Epidermal melanocyte (primary cell): ENCODE results near the gene MCTP2.

Source experiments
- DNase-seq: peaks from one replicate; pipeline ENCODE4 v3.0.0; 2011; ENCODE audit warnings: low spot score; ENCODE audit not compliant: insufficient read length

MCTP2 gene

DNA sequence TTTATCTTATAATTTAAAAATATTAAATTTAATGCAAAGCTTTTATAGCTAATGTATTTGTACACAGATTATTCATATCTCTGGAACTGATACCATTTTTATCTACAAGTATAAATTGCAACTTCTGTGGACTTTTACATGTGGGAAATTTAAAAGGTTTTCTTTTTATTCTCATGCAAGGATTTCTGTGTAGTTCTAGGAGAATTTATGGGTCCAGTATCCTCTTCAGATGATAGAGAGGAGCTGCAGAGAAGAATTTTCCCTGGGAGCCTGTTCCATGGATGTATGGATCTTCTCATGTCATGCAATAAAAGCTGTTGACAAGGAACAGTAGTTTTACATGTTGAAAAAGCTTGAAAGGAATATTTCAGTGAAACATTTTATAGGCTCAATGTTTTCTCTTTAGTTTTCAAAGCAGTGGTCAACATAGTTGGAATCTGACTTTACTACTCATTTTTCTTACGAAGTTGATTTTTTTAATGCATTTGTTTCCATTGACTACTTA lies 119.7 kb downstream of the MCTP2 start:
- no peak for DNase-seq

DNA sequence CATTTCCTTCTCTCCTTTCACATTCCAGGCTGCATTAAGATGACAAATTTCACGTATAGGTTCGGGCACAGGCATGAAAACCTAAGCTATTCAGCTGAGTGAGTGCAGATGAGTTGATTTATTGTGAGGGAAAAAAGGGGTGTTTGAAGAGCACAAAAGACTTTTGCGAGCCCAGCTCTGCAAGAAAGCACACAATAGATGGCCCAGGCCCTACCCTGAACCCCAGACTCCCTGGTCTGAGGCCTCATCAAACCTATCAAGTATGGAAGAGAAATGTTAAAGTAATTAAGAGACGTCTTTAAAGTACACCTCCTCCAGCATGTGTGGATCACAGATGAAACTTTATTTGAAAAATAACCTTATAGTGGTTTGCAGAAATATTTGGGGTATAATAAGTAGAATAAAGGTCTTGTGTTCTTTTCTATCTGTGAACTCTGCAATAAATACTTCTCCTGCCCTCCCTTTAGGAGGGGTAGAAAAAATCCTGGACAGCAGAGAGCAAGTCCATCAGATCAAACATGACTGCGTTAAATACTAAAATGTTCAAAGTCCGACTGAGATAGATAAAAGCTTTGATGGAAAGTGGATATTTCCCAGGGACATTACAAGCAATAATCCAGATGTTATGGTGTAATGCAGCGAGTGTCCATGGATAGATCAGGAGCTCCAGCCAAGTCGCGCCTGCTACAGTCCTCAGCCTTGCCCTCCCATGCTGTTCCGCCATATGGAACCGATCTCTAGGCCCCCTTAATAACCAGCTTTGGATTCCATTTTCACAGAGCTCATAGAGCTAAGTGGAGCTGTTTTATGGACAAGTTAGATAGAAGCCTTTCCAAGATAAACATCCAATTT lies 121.5 kb downstream of the MCTP2 start:
- DNase-seq, result no peak

DNA sequence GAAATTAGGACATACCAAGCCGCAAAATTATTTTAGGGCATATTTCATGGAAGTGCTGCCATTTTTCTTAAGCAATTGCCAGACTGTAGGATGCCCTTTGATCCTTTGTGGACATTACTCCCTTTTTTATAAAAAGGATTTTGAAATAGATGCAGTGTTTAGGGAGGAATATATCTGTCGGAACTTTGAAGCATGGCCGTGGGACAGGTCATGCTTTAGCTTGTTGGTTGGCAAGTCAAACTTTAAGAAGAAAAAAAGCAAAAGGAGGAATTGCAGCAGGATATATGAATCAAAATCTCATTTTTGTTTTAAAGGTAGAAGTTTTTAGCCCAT lies 122.1 kb downstream of the MCTP2 start:
- no peak for DNase-seq

DNA sequence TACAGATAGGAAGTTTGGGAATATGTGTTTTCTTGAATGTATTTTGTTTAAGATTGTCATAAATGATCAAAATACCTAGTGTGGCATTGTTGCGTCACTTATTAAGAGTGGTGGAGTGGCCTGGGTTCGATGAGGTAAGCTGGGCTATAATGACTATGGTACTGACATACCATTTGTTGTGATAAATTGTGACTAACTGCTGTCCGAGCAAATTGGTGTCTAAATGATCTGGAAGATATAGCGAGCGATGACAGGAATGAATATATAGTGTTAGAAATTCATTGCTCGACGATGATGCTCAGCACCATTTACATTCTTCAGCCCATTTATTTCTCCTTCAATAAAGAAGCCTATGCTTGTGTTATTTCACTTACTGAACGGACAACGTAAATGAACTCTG lies 123.3 kb downstream of the MCTP2 start:
- no peak for DNase-seq

DNA sequence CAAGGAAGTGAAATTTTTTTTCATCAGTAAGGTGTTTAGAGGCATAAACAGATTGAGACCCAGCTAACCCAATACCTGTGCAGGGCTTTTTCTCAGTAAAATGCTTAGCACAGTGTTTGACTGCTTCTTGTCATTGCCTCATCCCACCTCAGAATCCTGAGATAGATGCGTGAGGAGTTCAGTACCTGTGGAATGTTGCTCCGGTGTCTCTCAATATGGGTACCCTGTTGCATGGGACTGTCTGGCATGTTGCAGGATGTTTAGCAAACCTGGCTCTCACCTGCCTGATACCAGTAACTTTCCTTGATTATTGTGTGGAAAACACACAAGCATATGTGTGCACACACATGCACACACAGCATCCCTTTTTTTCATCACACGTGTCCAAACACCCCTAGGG lies 128.4 kb downstream of the MCTP2 start:
- no peak for DNase-seq

DNA sequence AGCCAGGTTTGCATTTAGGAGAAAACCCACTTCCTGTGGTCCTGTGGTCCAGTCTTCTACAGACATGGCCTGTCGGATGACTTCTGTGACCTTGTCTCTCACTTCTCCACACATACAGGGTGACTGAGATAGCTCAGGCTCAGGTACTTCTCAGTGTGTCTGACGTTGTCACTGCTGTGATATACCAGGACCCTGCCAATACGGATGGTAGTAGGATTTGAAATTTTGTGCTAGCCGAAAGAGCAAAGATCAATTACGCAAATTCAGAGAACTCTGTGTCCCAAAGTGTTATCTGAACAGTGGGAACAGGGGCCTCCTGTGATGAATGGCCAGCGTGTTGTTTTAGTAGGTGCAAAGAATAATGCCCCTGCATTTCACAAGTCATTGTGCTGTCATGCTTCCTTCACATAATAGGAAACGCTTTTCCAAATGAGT lies 128.9 kb downstream of the MCTP2 start:
- DNase-seq, result no peak

DNA sequence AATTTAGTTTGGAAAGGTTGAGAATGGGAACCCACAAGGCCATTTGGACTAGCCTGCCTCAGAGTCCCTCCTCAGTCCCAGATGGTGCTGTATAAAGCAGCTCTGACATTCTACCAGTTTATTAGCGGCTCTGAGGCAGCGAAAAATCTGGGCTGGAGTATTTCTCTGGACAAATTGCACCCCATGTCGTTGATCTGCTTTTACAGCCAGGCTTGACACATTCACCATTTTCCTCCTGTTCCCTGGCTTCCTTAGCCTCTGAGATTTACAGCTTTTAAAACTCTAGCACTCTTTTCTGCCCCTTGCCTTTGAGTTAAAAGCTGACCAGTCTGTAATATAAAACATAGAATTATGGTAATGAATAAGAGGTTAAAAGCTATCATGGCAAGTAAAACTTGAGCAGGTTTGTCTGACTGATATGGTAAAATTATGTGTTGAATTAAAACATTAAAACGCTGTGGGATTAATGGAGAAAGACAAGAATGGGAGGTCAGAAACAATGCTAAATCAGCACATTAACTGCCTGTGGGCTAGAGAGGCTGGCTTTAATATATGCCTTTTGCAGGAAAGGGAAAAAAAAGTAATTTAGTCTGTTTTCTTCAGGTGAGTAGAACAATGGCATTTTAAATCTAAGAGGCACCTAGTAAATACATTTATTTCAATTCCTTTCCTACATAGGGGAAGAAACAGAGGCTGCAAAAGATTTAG lies 131.2 kb downstream of the MCTP2 start:
- no peak for DNase-seq

DNA sequence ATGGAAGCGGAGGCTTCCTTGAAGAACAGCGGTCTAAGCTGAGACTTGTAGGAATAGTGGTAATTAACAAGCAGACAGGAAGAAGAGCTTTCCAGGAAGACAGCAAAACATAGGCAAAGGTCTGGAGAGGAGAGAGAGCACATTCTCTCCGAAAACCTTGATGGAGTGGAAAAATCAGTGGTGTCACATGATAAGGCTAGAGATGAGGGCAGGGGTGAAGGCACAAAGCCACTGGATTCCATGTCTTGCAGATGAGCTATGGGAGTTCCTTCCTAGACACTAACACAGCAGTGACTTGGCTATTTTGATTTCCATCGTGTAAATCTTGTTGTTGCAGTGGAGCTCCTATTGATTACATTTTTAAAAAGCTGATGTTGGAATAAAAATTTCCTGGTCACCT lies 132.0 kb downstream of the MCTP2 start:
- no peak for DNase-seq

DNA sequence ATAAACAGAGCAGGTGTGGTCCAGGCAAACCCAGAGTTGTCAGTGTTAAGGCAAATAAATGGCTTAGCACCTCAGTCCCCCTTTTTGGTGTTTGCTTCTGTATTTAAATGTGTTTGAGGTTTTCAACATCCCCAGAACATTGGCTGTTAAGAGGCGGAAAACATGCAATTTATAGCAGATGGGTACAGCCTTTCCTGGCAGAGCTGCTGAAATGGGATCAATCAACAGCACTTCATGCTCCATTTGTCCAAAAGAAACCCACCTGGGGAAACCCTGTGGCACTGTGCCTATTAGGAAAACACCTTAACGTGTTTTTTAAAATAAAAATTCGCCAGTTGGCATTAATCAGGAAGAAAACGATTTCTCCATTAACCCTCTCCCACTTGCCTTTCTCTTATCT lies 135.4 kb downstream of the MCTP2 start:
- DNase-seq, result no peak

DNA sequence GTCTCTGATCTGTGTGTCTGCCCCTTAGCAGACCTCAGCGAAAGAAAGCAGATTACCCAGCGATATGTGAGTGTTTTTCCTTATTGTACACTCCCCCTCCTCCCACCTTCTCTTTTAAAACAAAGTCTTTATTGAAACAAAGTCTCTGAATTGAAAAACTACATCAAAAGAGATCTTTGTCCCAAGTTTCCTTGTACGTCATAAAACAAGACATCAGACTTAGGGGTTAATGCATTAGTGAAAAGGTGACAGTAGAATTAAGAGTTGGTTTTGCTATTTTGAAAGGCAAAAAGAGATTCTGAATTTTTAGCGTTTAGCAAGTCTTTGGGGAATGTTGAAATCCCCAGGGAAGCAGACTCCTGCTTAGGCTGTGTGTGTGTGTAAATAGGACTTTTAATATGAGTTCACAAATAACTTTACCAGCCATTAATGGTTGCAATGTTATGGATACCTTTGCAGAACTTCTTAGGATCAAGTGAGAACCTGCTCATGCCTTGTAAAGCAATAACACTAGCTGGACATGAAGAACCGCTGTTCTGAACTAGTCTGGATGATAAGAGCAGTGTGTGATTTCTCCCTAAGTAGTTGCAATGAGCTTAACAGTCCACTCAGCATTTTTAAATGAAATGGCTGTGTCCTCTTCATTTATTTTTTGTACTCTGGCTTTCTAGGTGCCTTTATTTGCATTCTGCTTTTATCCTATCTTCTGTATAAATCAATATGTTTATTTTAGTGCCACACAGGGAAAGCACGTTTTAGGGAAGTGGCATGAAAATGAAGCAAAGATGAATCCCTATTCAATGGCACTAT lies 136.6 kb downstream of the MCTP2 start:
- no peak for DNase-seq

DNA sequence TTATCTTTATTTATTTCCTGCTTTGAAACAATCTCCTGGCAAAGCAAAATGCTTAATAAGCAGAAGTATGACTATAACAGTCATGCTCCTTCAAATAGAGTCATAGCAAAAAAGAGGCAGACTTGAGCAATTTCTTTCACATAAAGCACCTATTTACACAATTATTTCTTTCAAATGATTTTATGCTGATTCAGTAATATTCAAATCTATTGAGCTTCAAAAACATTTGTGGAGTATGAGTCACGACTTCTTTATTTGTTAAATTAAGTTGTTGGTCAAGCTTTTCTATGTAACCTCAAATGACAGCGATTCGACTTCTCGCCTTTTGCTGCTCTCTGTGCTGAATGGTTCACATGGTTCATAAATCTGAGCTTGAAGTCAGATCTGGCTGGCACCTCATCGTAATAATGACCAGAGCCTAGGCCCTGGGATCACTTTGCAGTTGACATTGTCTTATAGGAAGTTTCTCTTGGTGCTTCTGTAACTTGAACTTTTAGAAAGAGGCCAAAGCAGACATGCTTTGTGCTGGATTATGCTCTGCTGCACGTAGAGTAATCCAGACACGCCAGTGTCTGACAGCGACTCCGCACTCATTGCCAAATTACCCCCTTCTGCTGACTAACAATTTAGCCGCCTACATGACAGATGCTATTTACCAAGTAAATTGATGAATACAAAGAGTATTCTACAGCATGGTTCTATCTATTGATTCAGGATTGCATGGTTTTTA lies 139.0 kb downstream of the MCTP2 start:
- no peak for DNase-seq

DNA sequence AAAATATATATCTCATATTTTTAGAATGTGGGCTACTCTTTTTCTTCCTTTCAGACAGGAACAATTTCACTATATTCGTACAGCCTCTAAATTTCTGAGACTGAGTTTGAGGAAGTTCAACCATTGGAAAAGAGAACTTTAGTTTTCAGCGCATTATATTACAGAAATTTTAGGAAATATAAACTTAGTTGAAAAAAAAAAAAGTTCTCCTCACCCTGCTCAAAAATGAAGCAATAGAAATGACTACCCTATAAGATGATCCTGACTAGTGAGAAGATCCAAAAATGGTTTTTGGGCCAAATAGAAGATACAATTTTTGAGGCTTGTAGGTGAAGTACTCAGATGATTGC lies 139.6 kb downstream of the MCTP2 start:
- no peak for DNase-seq

DNA sequence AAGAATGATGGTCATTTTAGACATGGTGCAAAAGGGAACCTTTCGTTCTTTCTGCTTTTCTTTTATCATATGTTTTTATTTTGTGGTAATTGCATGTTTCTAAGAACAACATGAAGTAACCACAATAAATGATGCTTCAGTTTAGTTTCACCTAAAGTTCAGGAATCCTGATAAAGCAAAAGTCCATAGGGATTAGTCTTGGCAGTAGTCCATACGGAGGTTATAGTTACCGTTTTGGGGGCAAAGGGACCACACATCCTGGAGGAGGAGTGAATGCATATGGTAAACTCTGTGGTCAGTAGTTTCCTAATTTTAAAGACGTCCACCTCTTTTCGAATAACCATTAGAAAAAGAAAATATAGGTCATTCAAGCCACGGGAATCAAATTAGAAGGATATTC lies 141.5 kb downstream of the MCTP2 start:
- DNase-seq, result no peak

DNA sequence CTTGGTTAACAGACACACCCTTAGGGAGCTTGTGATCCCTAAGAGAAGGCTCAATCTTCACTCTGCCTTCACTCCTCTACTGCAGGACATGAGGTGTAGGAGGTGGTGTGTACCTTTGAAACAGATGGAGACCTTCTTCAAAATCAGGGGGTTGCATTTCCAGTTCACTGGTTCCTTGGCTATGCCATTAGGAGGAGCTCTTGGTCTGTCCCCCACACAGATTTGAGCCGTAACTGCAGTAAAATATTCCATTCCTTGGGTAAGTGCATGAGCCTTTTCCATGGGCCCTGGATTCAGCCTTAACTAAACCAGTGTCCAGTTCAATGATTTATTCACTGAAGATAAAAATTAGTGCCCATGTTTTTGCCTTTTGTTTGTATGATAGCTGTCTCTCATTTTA lies 144.6 kb downstream of the MCTP2 start:
- DNase-seq, result no peak

DNA sequence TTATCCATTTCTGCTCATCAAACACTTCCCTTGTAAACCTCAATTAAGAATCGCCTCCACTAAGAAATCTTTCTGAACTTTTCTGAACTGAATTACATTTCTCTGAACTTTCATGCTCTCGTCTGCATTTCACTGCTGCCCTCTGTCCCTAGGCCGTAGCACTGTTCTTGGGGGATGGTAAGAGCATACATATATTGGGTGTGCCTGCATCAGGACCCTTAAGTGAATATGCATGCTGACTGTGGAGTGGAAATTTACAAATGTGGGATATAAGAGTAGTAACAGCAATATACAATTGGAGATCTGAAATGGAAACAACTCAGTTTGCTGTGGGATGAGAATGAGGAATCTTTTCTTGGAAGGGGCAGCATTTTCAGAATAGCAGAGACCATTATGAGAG lies 148.6 kb downstream of the MCTP2 start:
- DNase-seq, result no peak

DNA sequence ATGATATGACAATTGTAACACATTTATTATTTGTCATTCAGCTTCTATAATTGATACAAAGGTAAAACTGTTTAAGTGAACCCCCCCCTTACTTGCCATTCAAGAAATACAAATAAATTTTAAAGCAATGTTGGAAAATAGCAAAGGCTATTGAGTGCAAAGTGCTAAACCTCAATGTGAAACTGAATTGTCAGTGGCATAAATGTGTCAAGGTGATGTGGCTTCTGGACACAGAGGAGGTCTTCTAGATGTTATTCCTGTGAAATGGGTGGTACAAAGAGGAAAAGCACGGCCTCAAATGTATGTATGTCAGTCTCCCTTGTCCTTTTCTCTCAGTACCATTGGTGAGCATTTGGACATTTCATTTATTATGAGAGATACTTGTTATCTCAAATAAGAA lies 149.4 kb downstream of the MCTP2 start:
- DNase-seq, result no peak

DNA sequence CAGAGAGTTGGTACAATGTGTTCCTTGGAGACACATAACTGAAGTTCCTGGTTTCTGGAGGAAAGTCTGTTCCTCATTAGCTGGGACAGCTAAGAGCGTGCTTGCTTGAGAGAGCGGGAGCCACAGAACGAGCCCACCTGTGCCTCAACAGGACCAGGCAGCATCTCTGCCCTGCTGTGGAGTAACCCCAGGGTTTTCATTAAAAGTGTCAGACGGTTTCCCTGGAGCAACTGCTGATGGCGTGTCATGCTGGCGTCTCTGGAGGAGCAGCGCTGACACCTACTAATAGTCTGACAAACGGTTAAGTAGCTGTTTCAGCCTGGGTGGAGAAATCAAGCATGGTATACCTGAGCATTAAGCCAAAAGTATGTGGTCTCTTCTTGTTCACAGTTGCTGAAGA lies 150.0 kb downstream of the MCTP2 start:
- DNase-seq, result no peak

DNA sequence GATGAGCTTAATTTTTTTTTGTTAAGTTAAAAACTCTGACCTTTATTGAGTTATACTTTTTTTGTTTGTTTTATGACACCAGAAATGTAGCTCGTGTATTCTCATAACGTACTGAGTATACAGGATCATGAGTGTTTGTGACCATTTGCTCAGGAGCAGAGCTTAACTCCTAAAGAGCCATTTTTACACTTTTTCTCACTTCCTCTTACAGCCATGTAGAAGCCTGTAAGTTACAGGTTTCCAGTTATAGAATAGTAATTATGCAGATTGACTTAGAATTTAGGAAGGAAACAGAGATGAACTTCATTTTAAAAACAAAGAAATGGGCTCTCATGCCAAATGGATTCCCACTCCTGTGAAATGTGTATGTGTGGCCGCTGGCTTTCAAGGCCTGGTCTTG lies 151.7 kb downstream of the MCTP2 start:
- DNase-seq, result no peak

DNA sequence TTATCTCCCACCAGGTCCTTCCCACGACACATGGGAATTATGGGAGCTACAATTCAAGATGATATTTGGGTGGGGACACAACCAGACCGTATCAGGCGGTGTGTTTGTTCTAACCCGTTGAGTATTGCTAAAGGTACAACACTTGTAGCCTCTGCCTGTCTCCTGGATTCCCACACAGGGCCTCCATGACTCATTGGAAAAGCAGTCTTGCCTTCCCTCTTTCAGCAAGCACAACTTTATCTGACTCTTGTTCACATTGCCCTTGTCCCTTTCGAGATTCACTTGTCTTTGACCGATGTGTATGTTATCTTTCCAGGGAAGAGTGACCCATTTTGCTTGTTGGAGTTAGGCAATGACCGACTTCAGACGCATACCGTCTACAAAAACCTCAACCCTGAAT lies 152.3 kb downstream of the MCTP2 start:
- no peak for DNase-seq

DNA sequence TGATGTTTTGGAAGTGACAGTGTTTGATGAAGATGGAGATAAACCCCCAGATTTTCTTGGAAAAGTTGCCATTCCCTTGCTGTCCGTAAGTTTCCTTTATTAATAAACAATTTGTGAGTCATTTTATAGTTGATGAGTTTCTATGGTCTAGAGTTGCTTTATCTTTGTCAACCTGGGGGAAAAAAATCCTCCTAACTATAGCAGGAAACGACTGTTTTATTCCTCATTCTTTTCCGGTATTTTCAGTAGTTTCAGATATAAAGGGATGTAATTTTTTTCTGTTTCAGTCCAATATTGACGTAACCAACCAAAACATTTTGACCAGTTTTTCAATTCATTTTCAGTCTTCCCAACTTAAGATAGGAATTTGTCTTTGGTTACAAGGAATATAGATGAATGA lies 154.1 kb downstream of the MCTP2 start:
- DNase-seq, result no peak

DNA sequence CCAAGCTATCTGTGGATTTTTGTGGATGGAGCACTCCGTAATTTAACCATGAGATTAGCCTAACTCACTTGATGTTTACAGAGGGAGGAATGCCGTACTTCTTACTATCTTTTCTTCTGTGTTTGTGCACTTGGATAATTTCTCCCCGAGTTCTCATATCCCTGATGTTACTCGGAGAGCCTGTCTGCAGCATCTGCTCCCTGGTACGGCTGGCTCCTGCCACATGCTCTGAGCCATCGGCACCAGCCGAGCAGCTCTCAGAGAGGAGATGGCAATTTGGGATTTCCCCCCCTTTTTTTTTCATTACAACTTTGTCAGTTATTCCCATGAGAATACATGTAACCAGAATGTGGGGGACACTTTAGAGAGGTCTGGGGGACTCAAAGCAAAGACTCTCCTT lies 155.0 kb downstream of the MCTP2 start:
- DNase-seq, result no peak

DNA sequence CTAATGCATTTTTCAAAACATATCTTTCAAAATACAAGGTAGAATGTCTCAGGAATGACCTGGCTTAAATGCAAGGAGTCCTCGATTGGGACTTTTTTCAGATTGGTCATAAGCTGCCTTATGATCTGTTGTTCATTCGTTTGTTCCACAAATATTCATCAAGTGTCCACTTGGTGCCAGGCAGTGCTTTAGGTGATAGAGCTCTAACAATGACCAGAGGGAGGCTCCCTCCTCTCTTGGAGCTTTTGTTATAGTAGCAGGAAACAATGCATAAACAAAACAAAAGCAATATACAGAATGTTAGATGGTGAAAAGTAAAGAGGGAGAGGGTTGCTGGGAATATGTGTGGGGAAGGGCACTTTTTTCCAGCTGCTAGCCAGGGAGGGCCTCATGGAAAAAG lies 156.1 kb downstream of the MCTP2 start:
- DNase-seq, result no peak
